Central memory CD4-positive, alpha-beta T cell (primary cell): Measurements from ENCODE around the gene NCAPH2.
"Not testable (repeated sequence)": the region's sequence is repeated elsewhere in the genome, so short reads cannot be mapped to it uniquely, and the experiment has no call there.

ENCODE experiments used
- DNase-seq: peaks from one replicate; pipeline ENCODE4 v3.0.0; 2022

NCAPH2 gene

GRCh38 chr22:50520184-50520583 lies 12.2 kb downstream of the NCAPH2 start:
- DNase-seq, result not testable (repeated sequence)

- DNase-seq, result no peak
These were observed 12.9 kb downstream of the NCAPH2 start for GRCh38 chr22:50520826-50521453.

GRCh38 chr22:50521710-50522109 lies 13.7 kb downstream of the NCAPH2 start:
- DNase-seq, result no peak

GRCh38 chr22:50522208-50522805 lies 14.3 kb downstream of the NCAPH2 start:
- DNase-seq, result no peak

GRCh38 chr22:50522806-50523438 lies 14.9 kb downstream of the NCAPH2 start:
- DNase-seq, result no peak

- no peak for DNase-seq
These were observed 15.4 kb downstream of the NCAPH2 start for GRCh38 chr22:50523458-50523805.

DNA sequence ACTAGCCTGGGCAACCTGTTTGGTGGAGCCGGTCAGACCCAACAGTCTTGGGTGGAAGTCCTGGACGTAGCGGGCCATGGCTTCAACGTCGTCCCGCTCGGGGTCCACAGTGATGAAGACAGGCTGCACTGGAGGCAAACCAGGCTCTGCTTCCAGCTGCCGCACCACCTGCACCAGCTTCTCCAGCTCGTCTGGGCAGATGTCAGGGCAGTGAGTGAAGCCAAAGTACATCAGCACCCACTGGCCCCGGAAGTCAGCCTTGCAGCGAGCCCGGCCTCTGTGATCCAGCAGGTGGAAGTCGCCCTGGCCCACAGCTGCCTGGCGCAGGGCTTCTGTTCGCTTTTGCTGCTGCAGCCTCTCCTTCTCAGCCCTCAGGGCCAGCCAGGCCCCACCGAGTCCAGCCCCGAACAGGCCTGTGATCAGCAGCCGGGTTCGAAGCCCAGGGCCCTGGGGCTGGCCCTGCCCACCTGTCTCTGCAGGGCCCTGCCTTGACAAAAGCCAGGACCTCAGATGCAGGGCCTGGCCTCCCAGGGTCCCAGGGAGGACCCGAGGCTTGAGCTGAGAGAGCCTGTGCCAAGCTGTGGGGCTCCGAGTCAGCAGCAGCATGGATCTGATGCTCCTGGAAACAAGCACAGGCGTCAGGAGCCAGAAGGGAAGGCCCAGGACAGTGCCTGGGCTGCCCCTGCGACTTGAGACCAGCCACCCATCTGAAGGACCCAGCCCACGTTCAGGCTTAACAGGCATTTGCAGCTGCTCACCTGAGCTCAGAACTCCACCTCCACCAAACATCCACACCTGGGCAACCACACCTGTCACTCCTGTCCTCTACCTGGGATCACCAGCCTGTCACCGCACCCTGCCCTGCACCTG lies 16.0 kb downstream of the NCAPH2 start:
- no peak for DNase-seq

- no peak for DNase-seq
These were observed 16.7 kb downstream of the NCAPH2 start for GRCh38 chr22:50524676-50525103.

GRCh38 chr22:50525104-50525857 lies 17.3 kb downstream of the NCAPH2 start, which contains the start of gene SCO2:
TSS of gene SCO2 (minus strand) at chr22:50525598. CDS start at chr22:50524411, 1,187 bp downstream.
- DNase-seq, result peak; percentile 97

- DNase-seq, result no peak
These were observed 17.8 kb downstream of the NCAPH2 start for GRCh38 chr22:50525858-50526107.

DNA sequence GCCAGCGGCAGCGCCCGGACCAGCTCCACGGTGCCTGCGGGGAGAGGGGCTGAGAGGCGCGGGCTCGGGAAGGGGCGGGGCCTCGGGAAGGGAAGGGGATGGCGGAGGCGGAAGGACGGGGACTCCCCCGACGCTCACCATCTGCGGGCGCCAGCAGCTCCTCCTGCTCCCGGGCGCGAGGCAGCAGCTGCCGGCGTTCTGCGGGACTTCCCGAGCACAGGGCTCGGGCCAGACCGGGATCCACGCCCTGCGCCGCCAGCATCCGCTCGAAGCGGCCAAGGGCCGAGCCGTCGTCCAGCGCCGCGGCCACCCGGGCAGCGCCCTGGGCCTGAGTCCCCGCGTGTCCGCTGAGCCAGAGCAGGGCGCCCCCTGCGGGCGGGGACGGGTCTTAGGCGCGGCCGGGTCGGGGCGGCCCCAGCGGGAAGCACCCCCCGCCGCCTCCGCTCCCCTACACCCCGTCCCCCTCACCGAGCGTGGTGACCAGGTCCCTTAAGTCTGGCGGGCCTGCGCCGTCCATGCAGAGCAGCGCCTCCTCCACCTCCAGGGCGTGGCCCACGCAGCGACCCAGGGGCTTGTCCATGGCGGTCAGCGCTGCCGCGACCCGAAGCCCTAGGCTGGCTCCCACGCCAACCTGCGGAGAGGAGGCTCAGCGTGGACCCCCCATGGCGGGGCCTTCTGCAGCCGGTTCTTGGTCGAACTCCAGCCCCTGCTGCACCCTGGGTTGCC lies 18.2 kb downstream of the NCAPH2 start:
- peak; percentile 80 for DNase-seq

DNA sequence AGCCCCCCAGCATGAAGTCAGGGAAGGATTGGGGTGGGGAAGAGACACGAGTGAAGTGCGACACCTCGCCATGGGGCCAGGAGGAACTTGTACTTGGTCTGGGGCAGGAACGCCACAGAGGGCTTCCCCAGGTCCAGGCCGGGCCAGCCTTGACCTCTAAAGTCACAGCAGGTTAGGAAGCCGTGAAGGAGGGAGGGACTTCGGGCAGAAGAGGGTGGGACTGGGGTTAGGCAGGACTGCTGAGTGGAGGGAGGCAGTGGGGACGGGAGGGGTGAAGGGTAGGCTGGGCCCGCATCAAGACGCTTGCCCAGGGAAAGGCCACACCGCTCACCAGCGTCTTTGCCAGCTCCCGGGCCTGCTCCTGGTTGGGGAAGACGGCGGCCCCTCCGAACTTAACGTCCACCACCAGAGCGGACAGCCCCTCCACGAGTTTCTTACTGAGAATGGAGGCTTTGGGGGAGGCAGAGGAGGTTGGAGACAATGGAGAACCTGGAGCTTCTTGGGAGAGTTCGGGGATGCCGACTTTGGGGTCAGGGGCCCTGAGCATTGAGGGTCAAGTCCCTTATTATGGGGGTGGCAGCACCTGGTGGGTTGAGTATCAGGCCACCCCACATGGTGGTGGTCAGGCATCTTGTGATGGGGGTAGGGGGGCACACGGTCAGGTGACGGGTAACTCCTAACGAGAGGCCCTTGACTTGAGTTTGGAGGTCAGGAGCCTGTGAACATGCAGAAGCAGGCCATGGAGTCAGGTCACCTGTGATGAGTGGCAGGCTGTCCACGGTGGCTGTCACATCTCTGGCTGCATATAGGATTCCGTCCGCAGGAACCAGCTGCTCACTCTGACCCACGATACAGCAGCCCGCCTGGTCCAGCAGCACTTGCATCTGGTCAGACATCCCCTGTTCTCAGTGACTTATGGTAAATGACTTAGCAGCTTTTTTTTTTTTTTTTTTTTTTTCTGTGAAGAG lies 19.1 kb downstream of the NCAPH2 start:
- DNase-seq, result no peak

DNA sequence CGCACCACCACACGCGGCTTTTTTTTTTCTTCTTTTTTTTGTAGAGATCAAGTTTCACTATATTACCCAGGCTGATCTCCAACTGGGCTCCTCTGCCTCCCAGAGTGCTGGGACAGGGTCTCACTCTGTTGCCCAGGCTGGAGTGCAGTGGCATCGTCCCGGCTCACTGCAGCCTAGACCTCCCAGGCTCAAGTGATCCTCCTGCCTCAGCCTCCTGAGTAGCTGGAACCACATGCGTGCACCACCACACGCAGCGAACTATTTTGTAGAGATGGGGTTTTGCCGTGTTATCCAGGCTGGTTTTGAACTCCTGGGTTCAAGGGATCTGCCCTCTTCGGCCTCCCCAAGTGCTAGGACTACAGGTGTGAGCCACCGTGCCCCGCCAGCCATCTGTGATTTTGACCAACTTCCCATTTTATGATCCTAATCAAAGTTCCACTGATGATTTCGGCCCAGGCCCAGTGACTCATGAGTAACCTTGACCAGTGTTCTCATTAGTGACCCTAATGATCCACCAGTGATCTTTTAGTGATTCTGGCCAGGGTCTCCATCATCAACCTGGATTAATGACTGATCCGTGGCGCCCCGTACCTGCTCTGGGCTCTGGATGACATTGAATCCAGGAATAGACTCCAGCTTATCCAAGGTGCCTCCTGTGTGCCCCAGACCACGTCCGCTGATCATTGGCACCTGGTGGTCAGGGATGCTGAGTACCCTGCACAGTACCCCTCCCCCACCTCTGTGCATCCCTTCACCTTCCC lies 20.1 kb downstream of the NCAPH2 start:
- no peak for DNase-seq

DNA sequence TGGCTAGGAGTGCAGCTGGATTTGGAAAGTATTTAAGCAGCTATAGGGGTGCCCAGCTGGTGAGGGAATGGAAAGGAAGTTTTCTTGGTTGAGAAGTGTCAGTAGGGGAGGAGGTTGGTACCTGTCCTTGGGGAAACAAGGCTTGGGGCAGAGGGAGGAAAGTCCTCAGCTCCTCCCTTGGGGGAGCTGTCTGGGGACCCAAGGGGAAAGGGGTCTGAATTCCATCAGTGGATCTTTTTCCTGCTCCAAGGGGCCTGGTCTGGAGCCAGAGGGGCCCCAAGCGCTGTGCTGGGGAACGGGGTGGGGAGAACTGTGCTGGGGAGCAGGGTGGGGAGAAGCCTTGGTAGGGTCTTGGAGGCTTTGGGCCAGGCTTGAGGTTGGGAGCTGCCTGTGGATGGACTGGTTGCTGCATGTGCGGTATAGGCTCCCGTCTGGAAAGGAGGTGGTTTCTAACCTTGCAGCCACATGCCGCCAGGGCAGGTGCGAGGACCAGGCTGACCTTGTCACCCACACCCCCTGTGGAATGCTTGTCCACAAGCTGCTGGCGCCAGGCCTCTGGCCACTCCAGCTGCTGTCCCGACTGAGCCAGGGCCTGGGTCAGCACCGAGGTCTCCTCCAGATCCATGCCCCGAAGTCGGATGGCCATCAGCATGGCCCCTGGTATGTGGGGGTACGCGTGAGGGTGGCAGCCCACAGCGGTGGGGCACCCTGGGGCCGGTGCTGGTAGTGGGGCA lies 20.8 kb downstream of the NCAPH2 start:
- DNase-seq, result no peak

- no peak for DNase-seq
These were observed 21.4 kb downstream of the NCAPH2 start for GRCh38 chr22:50529416-50529896.

DNA sequence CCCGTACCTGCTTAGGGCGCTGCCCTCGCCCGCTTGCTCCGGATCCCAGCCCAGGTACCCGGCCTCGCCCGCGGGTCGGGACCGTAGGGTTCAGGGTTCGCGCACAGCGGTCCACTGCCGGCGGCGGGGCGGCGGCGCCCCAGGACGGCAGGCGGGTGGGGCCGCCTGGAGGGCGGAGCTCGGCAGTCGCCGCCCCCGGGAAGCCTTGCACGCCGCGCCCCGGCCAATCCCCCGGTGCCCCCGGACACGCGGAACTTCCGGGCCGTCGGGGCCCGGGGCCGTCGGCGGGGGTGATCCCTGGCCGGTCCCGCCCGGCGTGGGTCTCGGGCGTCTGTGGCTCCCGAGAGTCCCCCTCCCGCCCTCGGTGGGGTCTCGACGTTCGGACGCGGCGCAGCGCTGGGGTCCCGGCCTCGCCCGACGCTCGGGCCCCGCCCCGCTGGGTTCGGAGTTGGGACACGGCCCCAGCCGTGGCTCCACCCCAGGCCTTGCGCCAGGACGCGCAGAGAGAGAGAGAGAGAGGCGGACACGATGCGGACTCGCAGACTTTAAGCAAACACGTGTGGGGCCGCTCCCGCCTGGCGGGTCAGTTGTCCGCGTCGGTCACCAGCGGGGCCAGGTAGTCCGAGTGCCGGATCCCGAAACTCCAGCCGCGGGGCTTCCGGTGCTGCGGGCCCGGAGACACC lies 22.0 kb downstream of the NCAPH2 start, which contains the start of gene TYMP:
TSS of gene TYMP (minus strand) at position 116 of the 683 bp plus-strand sequence. CDS start 303 bp downstream, outside the sequence.
- peak; percentile 50 for DNase-seq

GRCh38 chr22:50530580-50530876 lies 22.5 kb downstream of the NCAPH2 start:
- DNase-seq, result no peak

DNA sequence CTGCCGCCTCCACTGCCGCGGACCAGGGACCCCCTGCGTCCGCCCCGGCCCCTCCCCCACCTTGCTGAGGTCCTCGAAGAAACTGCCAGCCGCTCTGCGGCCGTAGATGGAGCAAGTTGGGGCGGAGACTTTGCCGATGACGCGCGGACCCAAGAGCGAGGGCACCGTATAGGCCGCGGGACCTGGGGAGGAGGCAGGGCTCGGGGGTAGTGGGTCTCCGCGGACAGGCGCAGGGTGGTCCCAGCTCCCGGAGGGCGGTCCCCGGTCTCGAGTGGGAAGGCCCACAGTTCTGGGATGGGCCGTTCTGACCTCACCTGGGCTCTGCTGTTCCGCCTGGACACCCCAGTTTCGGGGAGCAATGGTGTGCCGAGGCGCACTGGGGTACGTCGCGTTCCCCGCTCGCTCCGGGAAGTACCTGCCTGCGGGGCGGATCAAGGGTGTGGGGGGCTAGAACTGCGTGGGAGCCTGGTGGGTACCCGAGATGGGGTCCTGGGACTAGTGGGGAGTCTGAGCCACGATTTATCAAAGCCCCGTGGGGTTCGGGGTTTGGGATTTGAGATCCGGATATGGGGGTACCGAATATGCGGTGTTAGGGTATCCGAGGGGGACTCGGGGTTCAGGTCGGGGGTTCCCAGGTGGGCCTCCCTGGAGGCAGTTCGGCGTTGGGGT lies 23.0 kb downstream of the NCAPH2 start:
- DNase-seq, result peak; percentile 69
